ENCODE results near the gene SH3PXD2A.

Gene SH3PXD2A

DNA sequence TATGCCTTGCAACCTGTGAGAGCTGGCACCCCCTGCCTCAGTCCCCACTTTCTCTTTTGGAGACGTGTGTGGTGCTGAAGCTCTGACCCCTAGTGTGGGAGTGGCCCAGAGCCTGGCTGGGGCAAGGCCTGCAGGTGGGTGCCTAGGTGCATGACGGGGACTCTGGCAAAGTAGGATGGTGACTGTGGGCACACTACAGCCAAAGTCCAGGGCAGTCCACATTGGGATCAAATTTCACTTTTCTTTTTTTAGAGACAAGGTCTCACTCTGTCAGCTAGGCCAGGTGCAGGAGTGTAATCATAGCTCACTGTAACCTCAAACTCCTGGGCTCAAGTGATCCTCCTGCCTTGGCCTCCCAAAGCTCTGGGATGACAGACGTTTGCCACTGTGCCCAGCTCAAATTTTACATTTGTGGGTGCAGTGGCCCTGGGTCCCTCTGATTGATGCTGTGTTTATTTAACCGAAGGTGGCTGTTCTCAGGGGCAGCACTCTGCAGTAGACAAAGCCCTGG lies 309.6 kb downstream of the SH3PXD2A start:
- no peak for DNase-seq (ENCODE audit: low read depth in 3 of 3)

DNA sequence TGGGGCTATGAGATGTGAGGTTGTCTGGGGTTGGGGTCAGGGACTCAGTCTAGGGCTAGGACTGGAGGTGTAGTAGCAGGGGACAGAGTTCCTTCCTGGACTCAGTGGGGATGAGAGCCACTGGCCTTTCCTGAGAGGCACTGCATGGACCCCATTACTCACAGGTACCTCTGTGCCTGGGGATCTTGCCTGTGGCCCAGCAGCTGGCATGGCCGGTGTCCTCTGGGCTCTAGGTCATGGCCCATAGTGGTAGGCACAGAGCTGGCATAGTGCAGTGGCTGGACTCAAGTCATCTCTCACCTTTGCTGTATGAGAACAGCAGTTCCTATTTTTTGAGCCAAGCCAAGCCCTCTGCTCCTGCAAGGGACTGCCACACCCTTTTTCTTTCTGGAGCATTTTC lies 310.0 kb downstream of the SH3PXD2A start:
- no peak for DNase-seq (ENCODE audit: low read depth in 3 of 3)

DNA sequence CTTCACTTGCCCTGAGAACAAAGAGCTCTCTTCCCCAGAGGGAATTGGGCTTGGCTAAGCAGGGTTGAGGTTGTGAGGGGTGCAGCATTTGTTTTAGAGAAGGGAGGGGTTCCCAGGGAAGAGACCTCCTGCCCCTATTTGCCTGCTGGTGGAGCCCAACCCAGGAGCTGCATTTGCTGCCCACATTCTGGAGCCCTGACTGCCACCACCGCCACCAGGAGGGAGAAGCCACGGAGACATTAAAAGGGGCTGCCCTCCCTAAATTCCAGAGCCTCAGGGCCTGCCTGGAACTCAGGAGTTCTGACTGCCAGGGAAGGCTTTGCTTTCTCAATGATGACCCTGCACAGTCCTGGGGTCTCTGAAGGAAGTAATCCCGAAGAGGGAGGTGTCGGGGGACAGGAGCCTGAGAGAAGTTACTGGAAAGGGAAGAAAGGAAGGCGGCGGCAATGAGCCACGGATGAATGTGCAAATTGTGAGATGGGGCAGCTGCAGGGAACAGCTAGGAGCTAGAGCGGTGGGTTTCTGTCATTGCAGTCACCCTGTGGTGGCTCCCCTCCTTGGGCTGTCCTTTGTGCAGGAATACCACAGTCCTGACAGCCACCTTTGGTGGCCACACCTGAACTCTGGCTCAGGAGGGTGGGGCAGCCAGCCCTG lies 310.6 kb downstream of the SH3PXD2A start:
- DNase-seq (ENCODE audit: low read depth in 3 of 3): no peak
